Loucy (cell line): ENCODE data around the gene PSMG1.

Experiments
- H2AFZ ChIP-seq: fragments of 200-600 bp; sonication (generic); 2 replicates; pipeline ENCODE4 v1.6.0; 2016; ENCODE audit warnings: antibody characterized with exemption, mild to moderate bottlenecking, low read length, moderate library complexity
- H3F3A ChIP-seq: fragments of 200-600 bp; 2 replicates; pipeline ENCODE4 v1.6.0; 2016; ENCODE audit warnings: antibody characterized with exemption, low read depth, mild to moderate bottlenecking
- H3K27me3 ChIP-seq: fragments of 200-600 bp; sonication (generic); 2 replicates; pipeline ENCODE4 v1.6.1; 2014; ENCODE audit warnings: low read length, mild to moderate bottlenecking; ENCODE audit not compliant: insufficient read depth, poor library complexity, severe bottlenecking
- H3K36me3 ChIP-seq: fragments of 200-600 bp; sonication (generic); 2 replicates; pipeline ENCODE4 v1.6.1; 2016; ENCODE audit warnings: low read length; ENCODE audit not compliant: insufficient read depth
- H3K4me1 ChIP-seq: fragments of 200-600 bp; sonication (generic); 2 replicates; pipeline ENCODE4 v1.5.1; 2014; ENCODE audit warnings: low read length, mild to moderate bottlenecking; ENCODE audit not compliant: insufficient read depth, poor library complexity, severe bottlenecking
- H3K4me2 ChIP-seq: fragments of 200-600 bp; sonication (generic); 2 replicates; pipeline ENCODE4 v1.6.0; 2014; ENCODE audit warnings: antibody characterized with exemption, low read length, low read depth, mild to moderate bottlenecking; ENCODE audit not compliant: poor library complexity, severe bottlenecking
- H3K4me3 ChIP-seq: fragments of 200-600 bp; sonication (generic); 2 replicates; pipeline ENCODE4 v1.5.1; 2014; ENCODE audit warnings: low read length, mild to moderate bottlenecking, mixed read lengths; ENCODE audit not compliant: poor library complexity, severe bottlenecking
- H3K79me2 ChIP-seq: fragments of 200-600 bp; sonication (generic); 2 replicates; pipeline ENCODE4 v1.6.1; 2014; ENCODE audit warnings: low read length; ENCODE audit not compliant: insufficient read depth
- H3K9ac ChIP-seq: fragments of 200-600 bp; sonication (generic); 2 replicates; pipeline ENCODE4 v1.6.0; 2014; ENCODE audit warnings: mild to moderate bottlenecking, low read depth, low read length, moderate library complexity; ENCODE audit not compliant: poor library complexity, severe bottlenecking
- H3K9me2 ChIP-seq: fragments of 200-600 bp; sonication (generic); replicated peaks from 2 replicates; pipeline ENCODE4 v1.6.1; 2016; ENCODE audit warnings: low read depth, low read length, mixed read lengths
- H3K9me3 ChIP-seq: fragments of 200-600 bp; sonication (generic); 2 replicates; pipeline ENCODE4 v1.6.1; 2014; ENCODE audit warnings: mild to moderate bottlenecking, antibody characterized with exemption, low read length, low read depth; ENCODE audit not compliant: insufficient read depth
- H4K20me1 ChIP-seq: fragments of 200-600 bp; sonication (generic); 2 replicates; pipeline ENCODE4 v1.6.0; 2014; ENCODE audit warnings: antibody characterized with exemption, low read length, mild to moderate bottlenecking; ENCODE audit not compliant: insufficient read depth, poor library complexity, severe bottlenecking
- EZH2phosphoT487 ChIP-seq: fragments of 200-600 bp; IDR thresholded peaks from 2 replicates; pipeline ENCODE4 v1.6.1; 2018; ENCODE audit warnings: antibody characterized with exemption, mild to moderate bottlenecking, moderate library complexity, borderline replicate concordance
- TF ChIP-seq, protein P1 (sequence below): fragments of 200-600 bp; sonication (generic); conservative IDR thresholded peaks from 2 replicates; pipeline ENCODE4 v1.5.1; 2014; ENCODE audit warnings: mild to moderate bottlenecking, antibody characterized with exemption, low read length

The PSMG1 gene, protein sequence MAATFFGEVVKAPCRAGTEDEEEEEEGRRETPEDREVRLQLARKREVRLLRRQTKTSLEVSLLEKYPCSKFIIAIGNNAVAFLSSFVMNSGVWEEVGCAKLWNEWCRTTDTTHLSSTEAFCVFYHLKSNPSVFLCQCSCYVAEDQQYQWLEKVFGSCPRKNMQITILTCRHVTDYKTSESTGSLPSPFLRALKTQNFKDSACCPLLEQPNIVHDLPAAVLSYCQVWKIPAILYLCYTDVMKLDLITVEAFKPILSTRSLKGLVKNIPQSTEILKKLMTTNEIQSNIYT

DNA sequence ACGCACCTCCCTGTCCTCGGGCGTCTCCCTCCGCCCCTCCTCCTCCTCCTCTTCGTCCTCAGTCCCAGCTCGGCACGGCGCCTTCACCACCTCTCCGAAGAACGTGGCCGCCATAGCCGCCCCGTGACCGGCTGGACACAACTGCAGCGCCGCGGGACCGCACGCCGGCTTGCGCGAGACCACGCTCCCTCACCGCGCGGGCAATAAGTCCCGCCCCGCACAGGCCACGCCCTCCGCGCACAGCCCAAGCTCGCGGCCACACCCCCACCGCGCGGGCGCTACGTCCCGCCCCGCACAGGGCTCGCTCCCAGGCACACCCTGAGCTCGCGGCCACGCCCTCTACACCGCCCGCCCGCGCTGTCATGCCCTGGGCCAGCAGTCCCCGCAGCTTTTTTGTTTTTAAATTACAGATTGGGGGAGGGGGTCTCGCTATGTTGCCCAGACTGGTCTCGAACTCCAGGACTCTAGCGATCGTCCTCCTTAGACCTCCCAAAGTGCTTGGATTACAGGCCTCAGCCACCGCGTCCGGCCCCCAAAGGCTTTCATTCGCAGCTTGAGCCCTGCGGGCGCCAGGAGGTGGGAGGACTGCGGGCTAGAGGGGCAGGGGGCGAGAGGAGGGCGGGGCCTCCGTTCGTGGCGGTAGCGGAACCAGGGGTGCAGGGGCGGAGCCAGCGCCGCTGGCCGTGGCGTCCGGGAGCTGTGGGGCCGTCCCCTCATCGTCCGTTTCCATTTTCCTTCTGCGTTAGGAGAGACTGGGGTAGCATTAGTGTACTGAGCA lies at the start of gene PSMG1:
TSS of gene PSMG1 (minus strand) at position 180 of the 778 bp plus-strand sequence. CDS start at position 114, 66 bp downstream.
- Histone ChIP-seq H2AFZ (peak within 1 kb of the TSS; percentile 87), H3K79me2 (peaks cover 61% of the 10 kb centered on the region)

DNA sequence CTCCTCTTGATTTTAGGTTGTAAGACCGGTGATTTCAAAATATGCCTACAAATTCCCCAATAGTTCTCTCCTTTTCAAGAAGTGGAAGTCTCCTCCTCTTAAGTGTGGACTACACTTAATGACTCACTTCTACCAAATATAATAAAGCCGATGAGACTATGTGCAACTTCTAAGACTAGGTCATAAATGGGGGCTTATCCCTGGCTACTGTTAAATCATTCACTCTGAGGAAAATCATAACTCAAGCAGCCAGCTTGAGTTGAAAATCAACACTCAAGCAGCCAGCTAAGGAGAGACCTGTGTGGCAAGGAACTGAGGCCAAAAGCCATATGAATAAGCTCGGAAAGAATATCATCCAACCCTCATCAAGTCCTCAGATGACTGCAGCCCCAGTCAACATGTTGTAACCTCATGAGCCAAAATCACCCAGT lies 49.6 kb upstream of the PSMG1 start:
- H3K4me2 ChIP-seq, result no peak overlapping the region
- no peaks in the 10 kb centered on the region for H3K79me2 ChIP-seq
- no peaks in the 10 kb centered on the region for H3K27me3 ChIP-seq
- no peak overlapping the region for H3K4me3 ChIP-seq
- peaks cover 92% of the 10 kb centered on the region for H3K36me3 ChIP-seq
- H2AFZ ChIP-seq, result no peak overlapping the region
- H3F3A ChIP-seq, result no peaks in the 10 kb centered on the region
- peaks cover 2% of the 10 kb centered on the region for H4K20me1 ChIP-seq
- no peak for TF ChIP-seq EZH2phosphoT487
- TF ChIP-seq, protein P1, sequence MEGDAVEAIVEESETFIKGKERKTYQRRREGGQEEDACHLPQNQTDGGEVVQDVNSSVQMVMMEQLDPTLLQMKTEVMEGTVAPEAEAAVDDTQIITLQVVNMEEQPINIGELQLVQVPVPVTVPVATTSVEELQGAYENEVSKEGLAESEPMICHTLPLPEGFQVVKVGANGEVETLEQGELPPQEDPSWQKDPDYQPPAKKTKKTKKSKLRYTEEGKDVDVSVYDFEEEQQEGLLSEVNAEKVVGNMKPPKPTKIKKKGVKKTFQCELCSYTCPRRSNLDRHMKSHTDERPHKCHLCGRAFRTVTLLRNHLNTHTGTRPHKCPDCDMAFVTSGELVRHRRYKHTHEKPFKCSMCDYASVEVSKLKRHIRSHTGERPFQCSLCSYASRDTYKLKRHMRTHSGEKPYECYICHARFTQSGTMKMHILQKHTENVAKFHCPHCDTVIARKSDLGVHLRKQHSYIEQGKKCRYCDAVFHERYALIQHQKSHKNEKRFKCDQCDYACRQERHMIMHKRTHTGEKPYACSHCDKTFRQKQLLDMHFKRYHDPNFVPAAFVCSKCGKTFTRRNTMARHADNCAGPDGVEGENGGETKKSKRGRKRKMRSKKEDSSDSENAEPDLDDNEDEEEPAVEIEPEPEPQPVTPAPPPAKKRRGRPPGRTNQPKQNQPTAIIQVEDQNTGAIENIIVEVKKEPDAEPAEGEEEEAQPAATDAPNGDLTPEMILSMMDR, result no peak
- H3K4me1 ChIP-seq, result no peaks in the 10 kb centered on the region
- no peaks in the 10 kb centered on the region for H3K9me2 ChIP-seq
- H3K9ac ChIP-seq, result no peak overlapping the region
- no peaks in the 10 kb centered on the region for H3K9me3 ChIP-seq

More for the DNA sequence above, at the start of gene PSMG1:
- H3K27me3 ChIP-seq, result no peaks in the 10 kb centered on the region
- no peaks in the 10 kb centered on the region for H3K9me2 ChIP-seq
- H3K4me3 ChIP-seq, result peak within 1 kb of the TSS; percentile 88
- H4K20me1 ChIP-seq, result peaks cover 26% of the 10 kb centered on the region
- no peaks in the 10 kb centered on the region for H3K9me3 ChIP-seq
- H3K4me1 ChIP-seq, result peaks cover 45% of the 10 kb centered on the region
- peak within 1 kb of the TSS; percentile 81 for H3K9ac ChIP-seq
- TF ChIP-seq, protein P1, result no peak
- no peak for TF ChIP-seq EZH2phosphoT487
- 0 out of 2 replicates have a peak, but pooled peaks cover 4% of the 10 kb centered on the region for H3K36me3 ChIP-seq
- H3F3A ChIP-seq, result no peaks in the 10 kb centered on the region
- H3K4me2 ChIP-seq, result peak within 1 kb of the TSS; percentile 94

DNA sequence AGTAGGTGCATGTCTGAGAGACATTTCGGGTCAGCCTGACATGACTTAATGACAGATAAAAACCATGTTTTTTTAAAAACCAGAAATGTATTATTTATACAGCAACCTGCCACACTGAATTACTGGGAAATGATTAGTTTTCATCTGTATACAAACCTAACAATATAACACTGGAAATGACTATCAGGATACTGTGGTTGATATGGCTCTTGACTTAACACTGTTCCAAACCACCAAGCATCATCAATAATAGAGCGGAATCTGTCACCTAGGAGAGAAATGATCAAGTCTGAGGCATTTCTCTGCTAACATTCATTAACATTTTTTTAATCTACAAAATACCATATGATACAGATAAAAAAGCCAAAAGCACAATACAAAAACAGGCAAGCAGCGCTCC lies 41.7 kb upstream of the PSMG1 start:
- H3K79me2 ChIP-seq, result no peaks in the 10 kb centered on the region
- no peak overlapping the region for H3K4me3 ChIP-seq
- H3K9me3 ChIP-seq, result no peaks in the 10 kb centered on the region
- H3K9ac ChIP-seq, result no peak overlapping the region
- TF ChIP-seq EZH2phosphoT487, result no peak
- TF ChIP-seq, protein P1, result no peak
- H2AFZ ChIP-seq, result no peak overlapping the region
- no peaks in the 10 kb centered on the region for H3F3A ChIP-seq
- no peaks in the 10 kb centered on the region for H3K27me3 ChIP-seq
- H3K9me2 ChIP-seq, result no peaks in the 10 kb centered on the region
- H3K36me3 ChIP-seq, result peaks cover 80% of the 10 kb centered on the region
- no peaks in the 10 kb centered on the region for H3K4me1 ChIP-seq
- H4K20me1 ChIP-seq, result no peaks in the 10 kb centered on the region
- H3K4me2 ChIP-seq, result no peak overlapping the region
